Astrocyte of the hippocampus (primary cell): ENCODE results near the gene SELPLG.
"Not testable (repeated sequence)": the region's sequence is repeated elsewhere in the genome, so short reads cannot be mapped to it uniquely, and the experiment has no call there.

Source experiments
- DNase-seq: peaks from one replicate; pipeline ENCODE4 v3.0.0; 2011; ENCODE audit warnings: low read depth, low spot score

Gene SELPLG

GRCh38 chr12:108633534-108634248 lies at the start of gene SELPLG:
SELPLG (minus strand) TSS chr12:108633894; CDS start chr12:108624307, 9,587 bp downstream.
- no peak for DNase-seq

GRCh38 chr12:108681317-108681716 lies 47.6 kb upstream of the SELPLG start:
- DNase-seq, result no peak

- DNase-seq, result no peak
Measured at GRCh38 chr12:108679106-108679681, 45.5 kb upstream of the SELPLG start.

- DNase-seq, result no peak
Measured at GRCh38 chr12:108678104-108678730, 44.5 kb upstream of the SELPLG start.

- no peak for DNase-seq
Measured at GRCh38 chr12:108677381-108677780, 43.7 kb upstream of the SELPLG start.

- no peak for DNase-seq
Measured at GRCh38 chr12:108676707-108677106, 43.0 kb upstream of the SELPLG start.

GRCh38 chr12:108675792-108676191 lies 42.1 kb upstream of the SELPLG start:
- DNase-seq, result no peak

- no peak for DNase-seq
Measured at GRCh38 chr12:108672054-108672453, 38.4 kb upstream of the SELPLG start.

GRCh38 chr12:108671110-108671509 lies 37.4 kb upstream of the SELPLG start:
- DNase-seq, result no peak

GRCh38 chr12:108670066-108670631 lies 36.5 kb upstream of the SELPLG start:
- no peak for DNase-seq

- DNase-seq, result no peak
Measured at GRCh38 chr12:108668542-108668941, 34.8 kb upstream of the SELPLG start.

GRCh38 chr12:108668063-108668462 lies 34.4 kb upstream of the SELPLG start:
- no peak for DNase-seq

GRCh38 chr12:108667349-108667748 lies 33.7 kb upstream of the SELPLG start:
- no peak for DNase-seq

- peak; percentile 42 for DNase-seq
Measured at GRCh38 chr12:108666401-108666881, 32.7 kb upstream of the SELPLG start.

GRCh38 chr12:108665608-108666202 lies 32.0 kb upstream of the SELPLG start:
- no peak for DNase-seq

GRCh38 chr12:108664338-108665258 lies 30.9 kb upstream of the SELPLG start:
- DNase-seq, result peak; percentile 95

- DNase-seq, result no peak
Measured at GRCh38 chr12:108663324-108664015, 29.8 kb upstream of the SELPLG start.

GRCh38 chr12:108658115-108658514 lies 24.4 kb upstream of the SELPLG start:
- not testable (repeated sequence) for DNase-seq

GRCh38 chr12:108657130-108657745 lies 23.5 kb upstream of the SELPLG start:
- no peak for DNase-seq

- DNase-seq, result not testable (repeated sequence)
Measured at GRCh38 chr12:108656247-108656646, 22.6 kb upstream of the SELPLG start.
